A673 (cell line): Measurements from ENCODE around the gene SUPT3H.

Experiments used
- CTCF ChIP-seq: fragments of 300-800, 200-600 bp; sonication (generic); conservative IDR thresholded peaks from 2 replicates; pipeline ENCODE4 v1.5.1; 2017; ENCODE audit warnings: low read depth, mild to moderate bottlenecking, antibody characterized with exemption, low read length, moderate library complexity, mixed read lengths
- EZH2 ChIP-seq: fragments of 200-600 bp; sonication (generic); IDR thresholded peaks from 2 replicates; pipeline ENCODE4 v1.6.1; 2017; ENCODE audit warnings: borderline replicate concordance, low read depth, mild to moderate bottlenecking, mixed read lengths, antibody characterized with exemption, low read length; ENCODE audit not compliant: poor library complexity, severe bottlenecking

- no peak for TF ChIP-seq CTCF
- TF ChIP-seq EZH2, result no peak
Measured at GRCh38 chr6:45112711-45113110, 265.0 kb downstream of the SUPT3H start.
